Stomach (tissue), 9 donors: ENCODE data around the gene PEF1. TPM values are rescaled to one million over a fixed set of nuclear protein-coding genes. Genes with fewer than 3 reads are reported as not detected.
A peak's percentile ranks its signal among the peaks of the same experiment; 100 is the strongest.

ENCODE experiments used
- DNase-seq, 2 donors: peaks; one replicate each; pipeline versions ENCODE4 v3.0.0 to v3.0.0-alpha.2; 2013 to 2019
- H3K27ac ChIP-seq, 5 donors: fragments of 200-600 bp in 4 of 5; sonication (generic) in 4 of 5; one replicate each; pipeline ENCODE4 v1.5.1; 2013 to 2019; ENCODE audit warnings: mild to moderate bottlenecking in 1 of 5, moderate library complexity in 1 of 5
- H3K27me3 ChIP-seq, 3 donors: fragments of 200-600 bp; sonication (generic); one replicate each; pipeline ENCODE4 v1.5.1; 2017 to 2019; ENCODE audit warnings: mixed run types in 1 of 3
- H3K36me3 ChIP-seq, 4 donors: fragments of 200-600 bp; sonication (generic); 1 replicate in 3 of 4; 2 replicates in 1 of 4; pipeline ENCODE4 v1.5.1; 2016 to 2019
- H3K4me1 ChIP-seq, 4 donors: fragments of 200-600 bp; sonication (generic); one replicate each; pipeline ENCODE4 v1.5.1; 2016 to 2019
- H3K4me3 ChIP-seq, 4 donors: fragments of 200-600 bp; sonication (generic) in 3 of 4; one replicate each; pipeline ENCODE4 v1.5.1; 2016 to 2019; ENCODE audit warnings: mild to moderate bottlenecking in 1 of 4
- H3K9me3 ChIP-seq, 4 donors: fragments of 200-600 bp; sonication (generic); one replicate each; pipeline ENCODE4 v1.5.1; 2016 to 2019
- CTCF ChIP-seq, 7 experiments: fragments of 450-650 bp in 4 of 7; fragments of 200-600 bp in 3 of 7; sonication (generic) in 3 of 7; IDR thresholded peaks; one replicate each; pipeline ENCODE4 v1.5.1; 2016 to 2019; ENCODE audit warnings: antibody characterized with exemption in 7 of 7, control low read depth in 2 of 7, mild to moderate bottlenecking in 1 of 7
- EP300 ChIP-seq: sonication (generic); formaldehyde crosslinking; IDR thresholded peaks from one replicate; pipeline ENCODE4 v1.6.1; 2017; ENCODE audit warnings: antibody characterized with exemption
- POLR2A ChIP-seq, 4 donors: fragments of 450-650 bp; IDR thresholded peaks; one replicate each; pipeline ENCODE4 v1.6.1; 2016; ENCODE audit warnings: antibody characterized with exemption in 4 of 4, control low read depth in 2 of 4, mild to moderate bottlenecking in 1 of 4, moderate library complexity in 1 of 4
- POLR2AphosphoS5 ChIP-seq, 3 donors: sonication (generic); formaldehyde crosslinking; IDR thresholded peaks; one replicate each; pipeline ENCODE4 v1.6.1; 2016; ENCODE audit warnings: antibody characterized with exemption in 3 of 3
- WGBS, 5 donors: extraction: QIAGEN DNeasy Blood & Tissue Kit in 3 of 5; methylation state at CpG; one replicate each; pipeline versions ENCODE4 v1.1.5 to v1.1.7; 2013 to 2018; 5-methylcytosine and 5-hydroxymethylcytosine counted together
- intact Hi-C: fragments of 100-400 bp; cut with DNase I; formaldehyde crosslinking; loops from one replicate; pipeline ENCODE4 v1.15.1; 2023; ENCODE audit warnings: low total_unique reads
- polyA plus RNA-seq, 3 donors: library from polyadenylated mRNA; stranded (reverse); fragments of 200-250 nt; gene quantifications; one replicate each; pipeline ENCODE4 v1.2.3, GENCODE V29; 2013
- total RNA-seq, 5 donors: library from RNA; depleted of rRNA; stranded (reverse); fragments of >200 nt; gene quantifications; one replicate each; pipeline versions ENCODE4 v1.1.0 to v1.2.3, GENCODE V29; 2014 to 2016
- donor health status: healthy with polysubstance abuse.
- donor health status: Bipolar disorder and iron deficiency.
- donor health status: healthy.

Gene PEF1
- total and polyA plus RNA-seq, 8 donors, result 19.7 to 91.0 (median 66.1) TPM

DNA sequence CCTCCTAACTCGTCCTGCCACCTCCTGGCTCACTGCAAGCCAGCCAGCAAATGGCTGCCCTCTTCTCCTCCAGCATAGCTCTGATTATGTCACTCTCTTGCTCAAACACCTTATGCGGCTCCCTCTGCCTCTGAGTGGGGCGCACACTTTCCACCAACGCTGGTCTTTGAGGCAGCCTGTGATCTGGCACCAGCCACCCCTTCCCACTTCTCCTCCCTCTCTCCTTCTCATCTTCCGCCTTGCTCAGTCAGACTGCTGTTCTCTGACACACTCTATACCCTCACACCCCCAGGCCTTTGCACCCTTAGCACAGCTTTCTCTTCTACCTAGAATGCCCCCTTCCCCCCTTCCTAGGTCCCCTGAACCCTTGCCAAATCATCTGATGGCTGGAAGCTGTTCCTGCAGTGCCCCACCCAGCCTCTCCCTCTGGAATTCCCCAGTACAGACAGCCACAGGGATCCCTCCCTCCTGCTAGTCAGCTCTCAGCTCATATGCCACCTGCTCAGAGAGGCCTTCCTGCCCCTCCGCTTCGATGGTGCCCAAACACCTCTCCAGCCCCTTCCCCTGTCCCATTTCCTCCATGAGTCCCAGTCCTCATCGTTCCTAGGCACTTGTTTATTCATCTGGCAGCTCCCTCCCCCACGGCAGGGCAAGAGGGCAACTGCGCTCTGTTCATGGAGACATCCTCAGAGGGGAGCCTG, 21.7 kb upstream of the PEF1 start:
- DNase-seq, result peak; percentile 62 to 88
- 34 to 46% (median 39%) methylated on average over 10 of the region's 10 CpGs for WGBS, 5 donors
- TF ChIP-seq POLR2AphosphoS5 (IDR thresholded peaks at IDR 0.05), result peak in 1 of 3 donors; percentile 58
- TF ChIP-seq CTCF (IDR thresholded peaks at IDR 0.05), result no peak
- Histone ChIP-seq H3K27me3 (no peaks in the 10 kb centered on the region), H3K27ac (peak overlapping the region; percentile 28 to 88 (median 57)), H3K4me3 (no peak overlapping the region), H3K36me3 (peaks cover 0 to 24% (median 14%) of the 10 kb centered on the region in 4 donors), H3K4me1 (peaks cover 34 to 67% (median 43%) of the 10 kb centered on the region in 4 donors), H3K9me3 (no peaks in the 10 kb centered on the region)
- intact Hi-C loops, result loop anchor here (5.0 kb wide), 1 partner anchor 126 kb away; no protein-coding TSS in a partner anchor

DNA sequence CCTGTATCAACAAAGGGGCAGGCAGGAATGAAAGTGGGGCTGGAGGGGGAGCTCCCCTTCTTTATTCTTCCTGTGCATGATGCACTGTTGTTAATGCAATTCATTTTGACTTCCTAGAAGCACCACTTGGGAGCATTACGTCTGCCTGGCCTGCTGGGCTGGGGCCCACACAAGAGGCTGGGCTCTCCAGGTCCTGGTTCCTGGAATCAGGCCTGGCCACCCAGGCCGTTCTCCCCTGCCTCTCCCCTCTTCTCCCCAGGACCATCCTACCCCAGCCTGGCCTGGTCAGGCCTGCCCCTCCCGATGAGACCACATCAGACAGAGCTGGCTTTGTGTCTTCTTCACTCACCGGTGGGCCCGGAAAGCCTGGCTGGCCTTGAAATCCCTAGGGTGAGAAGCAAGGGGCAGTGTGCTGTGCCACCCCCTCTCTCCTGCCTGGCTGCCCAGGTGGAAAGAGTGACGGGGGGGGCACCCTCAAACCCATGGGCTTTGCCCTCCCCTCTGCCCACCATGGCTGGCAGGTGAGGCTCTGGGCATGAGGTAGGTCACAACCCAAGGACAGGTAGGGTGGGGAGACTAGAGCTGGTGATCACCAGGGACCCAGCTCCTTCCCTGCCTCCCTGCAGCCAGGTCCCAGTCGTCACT, 20.7 kb upstream of the PEF1 start:
- H3K4me1 ChIP-seq, result peaks cover 28 to 56% (median 33%) of the 10 kb centered on the region in 4 donors
- H3K27me3 ChIP-seq, result no peaks in the 10 kb centered on the region
- no peak overlapping the region for H3K4me3 ChIP-seq
- intact Hi-C loops, result loop anchor here (5.0 kb wide), 1 partner anchor 127 kb away; no protein-coding TSS in a partner anchor
- WGBS, 5 donors, result 81 to 92% (median 85%) methylated on average over 3 to 7 of the region's 7 CpGs
- peaks cover 0 to 34% (median 23%) of the 10 kb centered on the region in 4 donors for H3K36me3 ChIP-seq
- TF ChIP-seq POLR2AphosphoS5 (IDR thresholded peaks at IDR 0.05), result no peak
- TF ChIP-seq EP300, result no peak
- TF ChIP-seq CTCF (IDR thresholded peaks at IDR 0.05), result no peak
- TF ChIP-seq POLR2A (IDR thresholded peaks at IDR 0.05), result no peak
- H3K27ac ChIP-seq, result peak overlapping the region in 2 of 5 donors; percentile 74 to 88
- DNase-seq, result peak in 1 of 2 donors; percentile 69
- H3K9me3 ChIP-seq, result no peaks in the 10 kb centered on the region

GRCh38 chr1:31664528-31664927, 19.9 kb upstream of the PEF1 start:
- no peak for DNase-seq
- Histone ChIP-seq H3K27me3 (no peaks in the 10 kb centered on the region), H3K27ac (no peak overlapping the region), H3K4me1 (peaks cover 21 to 48% (median 26%) of the 10 kb centered on the region in 4 donors), H3K9me3 (no peaks in the 10 kb centered on the region), H3K4me3 (no peak overlapping the region), H3K36me3 (peaks cover 0 to 40% (median 26%) of the 10 kb centered on the region in 4 donors)
- WGBS, 5 donors, result 70 to 93% (median 84%) methylated on average over 8 to 9 of the region's 9 CpGs
- intact Hi-C loops, result loop anchor here (5.0 kb wide), 1 partner anchor 53 kb away; no protein-coding TSS in a partner anchor
- TF ChIP-seq EP300 (no peak), POLR2AphosphoS5 (IDR thresholded peaks at IDR 0.05) (no peak), CTCF (IDR thresholded peaks at IDR 0.05) (no peak), POLR2A (IDR thresholded peaks at IDR 0.05) (no peak)

DNA sequence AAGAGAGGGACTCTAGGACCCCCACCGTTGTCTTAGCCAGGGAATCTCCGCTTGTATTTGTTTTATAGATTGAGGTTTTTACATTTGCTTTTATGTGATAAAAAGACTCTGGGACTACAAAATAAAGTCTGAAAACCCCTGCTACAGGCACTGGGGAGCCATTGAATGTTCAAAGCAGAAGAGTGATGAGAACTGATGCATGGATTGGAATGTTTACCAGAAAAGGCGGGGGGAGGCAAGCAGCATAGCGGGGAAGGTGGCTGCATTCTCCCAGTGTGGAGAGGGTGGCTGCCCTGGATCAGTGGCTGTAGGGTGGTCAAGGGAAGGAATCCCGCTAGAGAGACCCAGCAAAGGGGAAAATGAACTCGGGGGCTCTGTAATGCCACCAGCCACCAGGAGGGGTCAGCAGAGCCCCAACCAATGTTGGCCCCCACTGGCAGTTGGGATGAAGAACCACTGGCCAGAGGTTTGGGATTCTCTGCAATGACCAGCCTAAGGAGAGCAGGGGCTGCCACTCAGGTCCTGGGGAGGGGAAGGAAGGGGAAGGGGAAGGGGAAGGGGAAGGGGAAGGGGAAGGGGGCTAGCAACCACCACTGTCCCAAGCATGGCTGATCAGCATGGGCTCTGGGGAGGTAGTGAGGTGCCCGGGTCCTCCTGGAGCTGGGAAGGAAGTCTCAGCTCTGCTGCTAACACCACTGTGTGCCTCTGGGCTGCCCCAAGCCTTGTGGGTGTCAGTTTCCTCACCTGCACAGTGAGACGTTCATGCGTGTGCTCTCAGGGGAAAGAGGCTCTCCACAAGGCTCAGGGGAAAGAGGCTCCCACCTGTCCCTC, 19.2 kb upstream of the PEF1 start:
- peaks cover 0 to 47% (median 32%) of the 10 kb centered on the region in 4 donors for H3K36me3 ChIP-seq
- H3K27ac ChIP-seq, result no peak overlapping the region
- H3K4me1 ChIP-seq, result peaks cover 17 to 41% (median 20%) of the 10 kb centered on the region in 4 donors
- 41 to 49% (median 46%) methylated on average over 9 of the region's 9 CpGs for WGBS, 5 donors
- peak; percentile 70 to 82 for DNase-seq
- TF ChIP-seq CTCF (IDR thresholded peaks at IDR 0.05) (peak in 5 of 7 experiments; percentile 93 to 99 (median 96)), POLR2A (IDR thresholded peaks at IDR 0.05) (no peak), POLR2AphosphoS5 (IDR thresholded peaks at IDR 0.05) (peak in 1 of 3 donors; percentile 29), EP300 (no peak)
- no peak overlapping the region for H3K4me3 ChIP-seq
- intact Hi-C loops, result loop anchor here (5.0 kb wide), 1 partner anchor 53 kb away; no protein-coding TSS in a partner anchor
- H3K27me3 ChIP-seq, result no peaks in the 10 kb centered on the region
- H3K9me3 ChIP-seq, result no peaks in the 10 kb centered on the region
